ENCODE results near the gene USP49.

- TF ChIP-seq CTCF (IDR thresholded peaks at IDR 0.05) (no peak), EP300 (IDR thresholded peaks at IDR 0.05) (no peak), POLR2A (IDR thresholded peaks at IDR 0.05) (no peak)
These were observed 120.3 kb downstream of the USP49 start for GRCh38 chr6:41774841-41775240.
